Peyer's patch (tissue), 4 donors: ENCODE measurements around the gene CPXM2. TPM values are rescaled to one million over a fixed set of nuclear protein-coding genes. Genes with fewer than 3 reads are reported as not detected.

ENCODE experiments used
- DNase-seq, 3 donors: peaks; one replicate each; pipeline ENCODE4 v3.0.0-alpha.2; 2017 to 2019
- H3K27ac ChIP-seq, 4 donors: fragments of 200-600 bp; sonication (generic); one replicate each; pipeline ENCODE4 v1.5.1; 2016 to 2019
- H3K27me3 ChIP-seq, 2 donors: fragments of 200-600 bp; sonication (generic); one replicate each; pipeline ENCODE4 v1.5.1; 2019
- H3K36me3 ChIP-seq, 3 donors: fragments of 200-600 bp; sonication (generic); one replicate each; pipeline ENCODE4 v1.5.1; 2016 to 2019
- H3K4me1 ChIP-seq, 4 donors: fragments of 200-600 bp; sonication (generic); one replicate each; pipeline ENCODE4 v1.5.1; 2016 to 2019
- H3K4me3 ChIP-seq, 4 donors: fragments of 200-600 bp; sonication (generic); 1 replicate in 3 of 4; 2 replicates in 1 of 4; pipeline ENCODE4 v1.5.1; 2016 to 2019; ENCODE audit warnings: mild to moderate bottlenecking in 1 of 4
- H3K9me3 ChIP-seq, 4 donors: fragments of 200-600 bp; sonication (generic); one replicate each; pipeline ENCODE4 v1.5.1; 2016 to 2019; ENCODE audit warnings: mild to moderate bottlenecking in 1 of 4
- CTCF ChIP-seq, 6 experiments: fragments of 450-650 bp in 4 of 6; fragments of 200-600 bp in 2 of 6; sonication (generic) in 1 of 6; IDR thresholded peaks; one replicate each; pipeline ENCODE4 v1.5.1; 2017 to 2019; ENCODE audit warnings: antibody characterized with exemption in 6 of 6, mild to moderate bottlenecking in 3 of 6, moderate library complexity in 1 of 6
- POLR2A ChIP-seq, 2 donors: fragments of 450-650 bp; IDR thresholded peaks; one replicate each; pipeline ENCODE4 v1.5.1; 2017; ENCODE audit warnings: antibody characterized with exemption in 2 of 2, mild to moderate bottlenecking in 2 of 2, moderate library complexity in 2 of 2
- total RNA-seq, 4 donors: library from RNA; depleted of rRNA; stranded (reverse); fragments of >200 nt; gene quantifications; one replicate each; pipeline ENCODE4 v1.1.0, GENCODE V29; 2016

CPXM2 gene
- total RNA-seq, 4 donors from 2014 or later, result 5.6 to 18.2 (median 7.7) TPM

- no peak overlapping the region for H3K4me3 ChIP-seq
- no peaks in the 10 kb centered on the region for H3K36me3 ChIP-seq
- TF ChIP-seq CTCF (IDR thresholded peaks at IDR 0.05), result no peak
- TF ChIP-seq POLR2A (IDR thresholded peaks at IDR 0.05), result no peak
- H3K27me3 ChIP-seq, result no peaks in the 10 kb centered on the region
- no peak for DNase-seq
- no peak overlapping the region for H3K27ac ChIP-seq
- no peaks in the 10 kb centered on the region for H3K4me1 ChIP-seq
- no peaks in the 10 kb centered on the region for H3K9me3 ChIP-seq
These were observed 95.6 kb downstream of the CPXM2 start for GRCh38 chr10:123795846-123796590.

GRCh38 chr10:123795196-123795780, 96.3 kb downstream of the CPXM2 start:
- no peaks in the 10 kb centered on the region for H3K27me3 ChIP-seq
- no peaks in the 10 kb centered on the region for H3K36me3 ChIP-seq
- TF ChIP-seq POLR2A (IDR thresholded peaks at IDR 0.05) (no peak), CTCF (IDR thresholded peaks at IDR 0.05) (no peak)
- no peaks in the 10 kb centered on the region for H3K4me1 ChIP-seq
- no peak overlapping the region for H3K27ac ChIP-seq
- H3K4me3 ChIP-seq, result no peak overlapping the region
- DNase-seq, result no peak
- no peaks in the 10 kb centered on the region for H3K9me3 ChIP-seq

GRCh38 chr10:123792248-123792978, 99.2 kb downstream of the CPXM2 start:
- TF ChIP-seq CTCF (IDR thresholded peaks at IDR 0.05) (no peak), POLR2A (IDR thresholded peaks at IDR 0.05) (no peak)
- Histone ChIP-seq H3K36me3 (no peaks in the 10 kb centered on the region), H3K9me3 (no peaks in the 10 kb centered on the region), H3K27ac (no peak overlapping the region), H3K4me3 (no peak overlapping the region), H3K27me3 (no peaks in the 10 kb centered on the region), H3K4me1 (no peaks in the 10 kb centered on the region)
- no peak for DNase-seq

- Histone ChIP-seq H3K27me3 (no peaks in the 10 kb centered on the region), H3K9me3 (no peaks in the 10 kb centered on the region), H3K4me3 (no peak overlapping the region), H3K36me3 (no peaks in the 10 kb centered on the region), H3K4me1 (no peaks in the 10 kb centered on the region), H3K27ac (peak overlapping the region in 1 of 4 donors; percentile 26)
- no peak for TF ChIP-seq CTCF (IDR thresholded peaks at IDR 0.05)
- no peak for TF ChIP-seq POLR2A (IDR thresholded peaks at IDR 0.05)
- DNase-seq, result peak in 1 of 3 donors; percentile 78
These were observed 101.3 kb downstream of the CPXM2 start for GRCh38 chr10:123790132-123790885.

GRCh38 chr10:123788981-123789380, 102.6 kb downstream of the CPXM2 start:
- H3K9me3 ChIP-seq, result no peaks in the 10 kb centered on the region
- no peak for DNase-seq
- no peak for TF ChIP-seq POLR2A (IDR thresholded peaks at IDR 0.05)
- TF ChIP-seq CTCF (IDR thresholded peaks at IDR 0.05), result no peak
- H3K4me3 ChIP-seq, result no peak overlapping the region
- H3K4me1 ChIP-seq, result no peaks in the 10 kb centered on the region
- H3K27me3 ChIP-seq, result no peaks in the 10 kb centered on the region
- H3K36me3 ChIP-seq, result no peaks in the 10 kb centered on the region
- no peak overlapping the region for H3K27ac ChIP-seq
